Tongue (tissue), 2 donors: ENCODE results near the gene TMEM131. TPM values are rescaled to one million over a fixed set of nuclear protein-coding genes. Genes with fewer than 3 reads are reported as not detected.

Experiments
- small RNA-seq: library from RNA; depleted of rRNA; stranded (forward); fragments of <200 nt; gene quantifications from one replicate; pipeline ENCODE3, GENCODE V24; 2014; ENCODE audit warnings: low replicate concordance
- total RNA-seq: library from RNA; depleted of rRNA; stranded (reverse); fragments of >200 nt; gene quantifications from one replicate; pipeline ENCODE4 v1.2.3, GENCODE V29; 2014

Gene TMEM131
- total RNA-seq, 1 donor from 2014 or later, result 60.6 TPM

Small RNAs within 50 kb of the gene (small RNA-seq; reads per million reads assigned to genes)
- gene HMGN1P36, result not detected
- gene RNU7-96P, result not detected

Other genes starting within 250 kb of the TMEM131 start
- gene VWA3B, start 91.2 kb upstream of the TMEM131 start, total RNA-seq, result 0.10 TPM